RWPE1 (cell line): Measurements from ENCODE around the gene ZNF865.
A peak's percentile ranks its signal among the peaks of the same experiment; 100 is the strongest.
"Not testable (repeated sequence)": the region's sequence is repeated elsewhere in the genome, so short reads cannot be mapped to it uniquely, and the experiment has no call there.

ENCODE experiments used
- CTCF ChIA-PET: fragments of 350-600 bp; sonication (Branson Sonifier 250); formaldehyde crosslinking; extraction: SDS; loops from one replicate; lab custom pipeline; 2021; lab: Yijun Ruan, JAX
- POLR2A ChIA-PET: fragments of 400-600 bp; formaldehyde crosslinking; extraction: SDS; loops from one replicate; lab custom pipeline; 2020; ENCODE audit warnings: antibody characterized with exemption; ENCODE audit not compliant: low non-redundant PET; lab: Yijun Ruan, JAX
- DNase-seq: peaks from one replicate; pipeline ENCODE4 v3.0.0; 2012; ENCODE audit warnings: low spot score
- H3K27ac ChIP-seq: fragments of 450-650 bp; 2 replicates; pipeline ENCODE4 v1.5.1; 2017
- TF ChIP-seq, protein P1 (sequence below): fragments of 450-650 bp; conservative IDR thresholded peaks from 2 replicates; pipeline ENCODE4 v1.5.1; 2017; ENCODE audit warnings: low read depth, mild to moderate bottlenecking

ZNF865 gene

DNA sequence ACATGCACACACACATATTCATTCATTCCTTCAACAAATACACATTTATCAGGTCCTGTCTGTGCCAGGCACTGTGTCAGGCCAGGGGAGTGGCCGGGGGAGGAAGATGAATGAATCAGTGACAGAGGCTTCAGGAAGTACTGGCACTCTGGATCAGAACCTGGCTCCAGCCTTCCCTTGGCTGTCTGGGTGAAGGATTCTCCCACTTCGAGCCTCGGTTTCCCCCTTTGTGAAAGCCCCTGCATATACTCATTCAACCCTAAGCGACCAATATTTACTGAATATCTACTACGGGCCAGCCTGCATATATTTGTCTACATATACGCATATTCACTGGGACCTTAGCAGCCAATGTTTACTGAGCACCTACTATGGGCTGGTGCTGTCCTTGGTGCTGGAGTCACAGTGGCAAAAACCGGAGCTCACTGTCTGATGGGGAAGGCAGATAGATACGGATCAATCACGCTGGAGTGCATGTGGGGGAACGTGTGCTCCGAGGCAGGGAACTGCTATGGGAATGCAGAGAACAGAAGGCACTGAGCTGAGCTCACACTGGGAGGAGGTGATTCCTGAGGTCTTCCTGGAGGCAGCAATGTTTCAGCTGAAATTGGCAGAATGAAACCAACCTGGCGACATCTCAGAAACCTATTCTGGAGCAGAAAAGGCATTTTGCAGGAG lies 24.2 kb upstream of the ZNF865 start:
- ChIA-PET CTCF (interaction anchor here (0.6 to 0.7 kb wide), 3 partner anchors 25 to 484 kb away, joined by 3 read pairs; no protein-coding TSS in a partner anchor), POLR2A (interaction anchor here (0.6 to 1.0 kb wide), 2 partner anchors 18 to 32 kb away, joined by 3 to 6 read pairs; partner anchors contain the start of gene FIZ1)
- TF ChIP-seq, protein P1, sequence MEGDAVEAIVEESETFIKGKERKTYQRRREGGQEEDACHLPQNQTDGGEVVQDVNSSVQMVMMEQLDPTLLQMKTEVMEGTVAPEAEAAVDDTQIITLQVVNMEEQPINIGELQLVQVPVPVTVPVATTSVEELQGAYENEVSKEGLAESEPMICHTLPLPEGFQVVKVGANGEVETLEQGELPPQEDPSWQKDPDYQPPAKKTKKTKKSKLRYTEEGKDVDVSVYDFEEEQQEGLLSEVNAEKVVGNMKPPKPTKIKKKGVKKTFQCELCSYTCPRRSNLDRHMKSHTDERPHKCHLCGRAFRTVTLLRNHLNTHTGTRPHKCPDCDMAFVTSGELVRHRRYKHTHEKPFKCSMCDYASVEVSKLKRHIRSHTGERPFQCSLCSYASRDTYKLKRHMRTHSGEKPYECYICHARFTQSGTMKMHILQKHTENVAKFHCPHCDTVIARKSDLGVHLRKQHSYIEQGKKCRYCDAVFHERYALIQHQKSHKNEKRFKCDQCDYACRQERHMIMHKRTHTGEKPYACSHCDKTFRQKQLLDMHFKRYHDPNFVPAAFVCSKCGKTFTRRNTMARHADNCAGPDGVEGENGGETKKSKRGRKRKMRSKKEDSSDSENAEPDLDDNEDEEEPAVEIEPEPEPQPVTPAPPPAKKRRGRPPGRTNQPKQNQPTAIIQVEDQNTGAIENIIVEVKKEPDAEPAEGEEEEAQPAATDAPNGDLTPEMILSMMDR, result no peak
- DNase-seq, result no peak
- H3K27ac ChIP-seq, result peak overlapping the region; percentile 87

DNA sequence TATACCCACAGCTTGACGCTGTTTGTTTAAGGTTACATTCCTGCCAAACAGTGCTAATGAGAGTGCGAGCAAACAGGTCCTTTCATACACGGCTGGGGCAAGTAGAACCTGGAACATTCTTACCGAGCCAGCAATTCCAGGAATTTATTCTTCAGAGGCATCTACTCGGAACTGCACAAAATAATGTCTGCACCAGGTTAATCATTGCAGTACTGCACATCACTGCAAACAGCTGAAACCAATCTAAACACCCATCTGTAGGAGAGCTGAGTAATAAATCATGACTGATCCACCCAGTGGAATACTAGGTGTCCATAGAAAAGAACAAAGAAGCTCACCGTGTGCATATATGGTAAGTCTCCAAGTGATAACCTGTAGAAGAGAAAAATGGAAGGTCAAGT lies 23.6 kb upstream of the ZNF865 start:
- CTCF ChIA-PET, result interaction anchor here (0.6 to 0.7 kb wide), 2 partner anchors 25 to 50 kb away, joined by 3 read pairs; no protein-coding TSS in a partner anchor
- DNase-seq, result no peak
- H3K27ac ChIP-seq, result no peak overlapping the region
- TF ChIP-seq, protein P1, result no peak
- POLR2A ChIA-PET, result interaction anchor here (0.5 kb wide), 1 partner anchor 26 kb away, joined by 3 read pairs; no protein-coding TSS in a partner anchor

DNA sequence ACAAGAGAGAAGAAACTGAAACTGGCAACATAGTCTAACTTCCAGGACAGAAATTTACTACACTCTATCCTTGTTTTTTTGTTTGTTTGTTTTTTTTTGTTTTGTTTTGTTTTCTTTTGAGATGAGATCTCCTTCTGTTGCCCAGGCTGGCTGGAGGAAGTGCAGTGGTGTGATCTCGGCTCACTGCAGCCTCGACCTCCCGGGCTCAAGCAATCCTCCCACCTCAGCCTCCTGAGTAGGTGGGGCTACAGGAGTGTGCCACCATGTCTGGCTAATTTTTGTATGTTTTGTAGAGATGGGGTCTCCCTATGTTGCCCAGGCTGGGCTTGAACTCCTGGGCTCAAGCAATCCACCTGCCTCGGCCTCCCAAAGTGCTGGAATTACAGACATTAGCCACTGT lies 23.2 kb upstream of the ZNF865 start:
- CTCF ChIA-PET, H3K27ac ChIP-seq: not testable (repeated sequence)

DNA sequence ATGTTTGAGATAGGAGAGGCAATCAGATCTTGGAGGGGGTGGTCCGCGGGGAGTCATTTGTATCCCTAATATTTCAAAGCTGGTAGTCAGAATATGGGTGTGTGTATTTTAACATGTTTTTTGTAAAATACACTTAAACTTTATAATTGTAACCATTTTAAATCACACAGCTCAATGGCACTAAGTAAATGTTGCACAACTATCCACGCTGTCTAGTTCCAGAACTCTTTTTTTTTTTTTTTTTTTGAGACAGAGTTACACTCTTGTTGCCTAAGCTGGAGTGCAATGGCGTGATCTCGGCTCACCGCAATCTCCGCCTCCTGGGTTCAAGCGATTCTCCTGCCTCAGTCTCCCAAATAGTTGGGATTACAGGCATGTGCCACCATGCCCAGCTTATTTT lies 21.6 kb upstream of the ZNF865 start:
- DNase-seq, POLR2A ChIA-PET, CTCF ChIA-PET, H3K27ac ChIP-seq: not testable (repeated sequence)

More for the DNA sequence above, 23.2 kb upstream of the ZNF865 start:
- POLR2A ChIA-PET, result interaction anchor here (0.5 kb wide), 1 partner anchor 26 kb away, joined by 3 read pairs; no protein-coding TSS in a partner anchor
- DNase-seq, result not testable (repeated sequence)

DNA sequence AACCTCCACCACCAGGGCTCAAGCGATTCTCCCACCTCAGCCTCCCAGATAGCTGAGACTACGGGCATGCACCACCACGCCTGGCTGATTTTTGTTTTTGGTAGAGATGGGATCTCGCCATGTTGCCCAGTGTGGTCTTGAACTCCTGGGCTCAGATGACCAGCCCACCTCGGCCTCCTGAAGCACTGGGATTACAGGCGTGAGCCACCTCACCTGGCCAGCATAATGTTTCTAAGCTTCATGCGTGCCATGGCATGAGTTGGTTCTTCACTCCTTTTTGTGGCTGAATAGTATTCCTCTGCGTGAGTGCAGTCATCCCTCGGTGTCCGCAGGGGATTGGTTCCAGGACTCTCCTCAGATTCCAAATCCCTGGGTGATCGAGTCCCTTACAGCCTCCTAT lies 20.6 kb upstream of the ZNF865 start:
- CTCF ChIA-PET, result interaction anchor here (0.7 kb wide), 1 partner anchor 16 kb away, joined by 3 read pairs; no protein-coding TSS in a partner anchor

DNA sequence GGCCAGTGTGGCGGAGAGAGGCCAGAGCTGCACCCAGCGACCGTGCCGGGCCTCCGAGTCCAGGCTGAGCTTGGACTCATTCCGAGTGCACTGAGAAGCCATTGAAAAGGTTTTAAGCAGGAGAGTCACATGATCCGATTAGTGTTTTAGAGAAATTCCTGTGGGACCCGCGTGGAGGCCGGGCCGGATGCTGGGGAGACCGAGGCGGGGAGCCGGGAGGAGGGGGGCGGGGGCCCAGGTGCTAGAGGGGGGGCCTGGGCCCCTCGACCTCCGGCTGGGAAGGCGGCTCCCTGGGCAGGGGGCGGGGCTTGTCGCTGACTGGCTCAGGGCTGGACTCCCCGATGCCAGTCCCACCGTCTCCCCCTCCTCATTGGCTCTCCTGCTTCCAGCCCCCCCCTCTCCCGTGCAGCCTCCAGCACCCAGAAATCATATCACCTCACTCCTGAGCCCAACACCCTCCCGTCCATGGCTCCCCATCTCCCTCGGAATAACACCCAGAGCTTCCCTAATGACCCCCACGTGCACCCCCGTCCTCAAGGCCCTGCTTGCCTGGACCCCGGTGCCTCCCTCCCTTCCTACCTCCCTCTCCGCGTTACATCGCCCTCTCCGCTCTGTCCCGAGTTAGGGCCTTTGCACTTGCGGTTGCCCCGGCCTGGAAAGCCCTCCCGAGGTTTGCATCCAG lies 19.6 kb upstream of the ZNF865 start:
- peak overlapping the region; percentile 76 for H3K27ac ChIP-seq
- ChIA-PET POLR2A (no interaction called here), CTCF (no interaction called here)
- TF ChIP-seq, protein P1, result no peak
- DNase-seq, result no peak

More for the DNA sequence above, 20.6 kb upstream of the ZNF865 start:
- POLR2A ChIA-PET, result no interaction called here
- H3K27ac ChIP-seq, result peak overlapping the region; percentile 76; the same call in 1 of the 2 replicates
- TF ChIP-seq, protein P1, result no peak
- no peak for DNase-seq

DNA sequence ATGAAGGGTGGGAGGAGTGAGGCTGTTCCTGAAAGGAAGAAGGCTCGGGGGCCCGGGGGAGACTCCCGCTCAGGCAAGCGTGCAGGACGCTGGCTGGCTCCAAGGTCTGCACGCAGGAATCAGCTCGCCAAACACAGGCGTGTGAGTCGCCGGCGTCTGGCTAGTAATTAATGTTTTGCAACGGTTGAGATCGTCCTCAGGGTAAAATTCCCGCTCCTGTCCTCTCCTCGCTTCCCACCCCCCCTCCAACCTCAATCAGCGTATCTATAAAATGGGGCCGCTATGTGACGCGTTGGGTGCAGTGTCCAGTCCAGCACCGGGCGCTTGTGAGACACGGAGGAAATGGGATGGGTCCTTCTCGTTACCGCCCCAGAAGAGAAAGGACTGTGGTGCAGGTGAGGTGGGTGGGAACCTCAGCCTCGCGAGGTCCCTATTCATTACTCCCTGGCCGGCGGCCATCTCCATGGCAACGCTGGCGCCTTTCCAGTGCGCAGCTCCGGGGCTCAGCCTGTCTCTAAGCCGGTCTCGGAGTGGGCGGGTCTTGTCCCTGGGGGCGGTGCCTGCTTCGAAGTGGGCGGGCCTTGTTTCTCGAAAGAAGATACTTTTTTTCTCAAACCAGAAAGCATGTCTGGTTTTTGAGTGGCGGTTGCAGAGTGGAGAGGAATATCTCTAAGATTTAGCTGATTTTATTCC lies 18.3 kb upstream of the ZNF865 start:
- POLR2A ChIA-PET, result interaction anchor here (0.6 kb wide), 1 partner anchor 378 kb away, joined by 3 read pairs; the partner anchor contains the start of gene PTPRH
- DNase-seq, result peak; percentile 96
- H3K27ac ChIP-seq, result peak overlapping the region; percentile 76
- CTCF ChIA-PET, result interaction anchor here (0.6 kb wide), 2 partner anchors 19 to 285 kb away, joined by 4 to 5 read pairs; no protein-coding TSS in a partner anchor
- TF ChIP-seq, protein P1, result no peak
